HepG2 (cell line): ENCODE measurements around the gene MYADML2. TPM values are rescaled to one million over a fixed set of nuclear protein-coding genes. Genes with fewer than 3 reads are reported as not detected.

Experiments used
- ATAC-seq: fragments of 200-7000 bp; cut with Tn5 transposase; 3 replicates; pipeline ENCODE4 v1.9.1; 2020; ENCODE audit warnings: mild to moderate bottlenecking, moderate library complexity
- BruUV-seq: library from RNA; stranded (reverse); fragments of 400-500 nt; replicated peaks from 2 replicates; lab custom pipeline; 2021; lab: Mats Ljungman, UMichigan
- CTCF ChIA-PET: fragments of 300-600 bp; formaldehyde crosslinking; extraction: SDS; loops from one replicate; lab custom pipeline; 2021; ENCODE audit warnings: low total read pairs, inconsistent platforms, low intra/inter-chr PET ratio; lab: Yijun Ruan, JAX
- POLR2A ChIA-PET: fragments of 350-600 bp; sonication (Branson Sonifier 250); formaldehyde crosslinking; loops from one replicate; lab custom pipeline; 2020; ENCODE audit warnings: antibody characterized with exemption, inconsistent platforms; lab: Yijun Ruan, JAX
- DNase-seq: peaks from one replicate; pipeline ENCODE4 v3.0.0-alpha.2; 2015; ENCODE audit warnings: low spot score
- FAIRE-seq: peaks from 3 replicates; lab custom pipeline; 2011; peaks lifted over from hg19 to GRCh38; lab: Jason Lieb, UNC
- H2AFZ ChIP-seq: one replicate; pipeline ENCODE4 v1.6.1; 2011; ENCODE audit warnings: low read length, inconsistent platforms
- H3K27ac ChIP-seq: fragments of 300-600 bp; 3 replicates; pipeline ENCODE4 v1.8.0; 2011; ENCODE audit warnings: mixed run types, mild to moderate bottlenecking, mixed read lengths, low read length, inconsistent platforms; ENCODE audit not compliant: insufficient read depth; ENCODE audit errors: extremely low read length
- H3K27me3 ChIP-seq, 2 experiments: fragments of 200-600 bp in 1 of 2; 2 replicates in 1 of 2; 3 replicates in 1 of 2; pipeline versions ENCODE4 v1.6.0 to v1.8.0; 2011; ENCODE audit warnings: low read length in 2 of 2, mild to moderate bottlenecking in 2 of 2, moderate library complexity in 2 of 2, inconsistent platforms in 1 of 2; ENCODE audit not compliant: insufficient read depth in 2 of 2, control insufficient read depth in 1 of 2
- H3K36me3 ChIP-seq, 2 experiments: fragments of 200-600 bp in 1 of 2; replicated peaks in 1 of 2; 2 replicates in 1 of 2; 3 replicates in 1 of 2; pipeline versions ENCODE4 v1.5.1 to v1.8.0; 2011; ENCODE audit warnings: low read length in 2 of 2, inconsistent platforms in 1 of 2; ENCODE audit not compliant: insufficient read depth in 2 of 2, control insufficient read depth in 1 of 2
- H3K4me1 ChIP-seq: 2 replicates; pipeline ENCODE4 v1.5.1; 2012; ENCODE audit warnings: low read length, inconsistent platforms; ENCODE audit not compliant: insufficient read depth
- H3K4me2 ChIP-seq: 2 replicates; pipeline ENCODE4 v1.6.0; 2011; ENCODE audit warnings: low read depth, low read length, inconsistent platforms
- H3K4me3 ChIP-seq, 3 experiments: fragments of 200-600 bp in 1 of 3; sonication (generic), shearing (Covaris generic) in 1 of 3; replicated peaks in 1 of 3; 2 replicates each; pipeline ENCODE4 v1.5.1; 2011 to 2016; ENCODE audit warnings: low read length in 3 of 3, inconsistent platforms in 2 of 3, low read depth in 2 of 3, mild to moderate bottlenecking in 2 of 3, control low read depth in 1 of 3, mixed read lengths in 1 of 3; ENCODE audit not compliant: insufficient read depth in 1 of 3
- H3K79me2 ChIP-seq: one replicate; pipeline ENCODE4 v1.6.1; 2011; ENCODE audit warnings: low read length, inconsistent platforms; ENCODE audit not compliant: insufficient read depth
- H3K9ac ChIP-seq: 2 replicates; pipeline ENCODE4 v1.6.0; 2011; ENCODE audit warnings: mild to moderate bottlenecking, low read depth, low read length, inconsistent platforms; ENCODE audit not compliant: insufficient read depth
- H3K9me3 ChIP-seq: 2 replicates; pipeline ENCODE4 v1.5.1; 2012; ENCODE audit warnings: mild to moderate bottlenecking, low read length
- H4K20me1 ChIP-seq: 2 replicates; pipeline ENCODE4 v1.6.0; 2011; ENCODE audit warnings: inconsistent platforms, mild to moderate bottlenecking, low read length, moderate library complexity; ENCODE audit not compliant: insufficient read depth
- ATAD3A ChIP-seq: sonication (generic); formaldehyde crosslinking; IDR thresholded peaks from 2 replicates; pipeline ENCODE4 v1.4.0; 2020; ENCODE audit warnings: missing genetic modification reagents
- BORCS8-MEF2B ChIP-seq: sonication (generic); formaldehyde crosslinking; IDR thresholded peaks from 2 replicates; pipeline ENCODE4 v1.8.0; 2022; ENCODE audit warnings: mild to moderate bottlenecking, missing genetic modification reagents
- GLI4 ChIP-seq: sonication (generic); formaldehyde crosslinking; IDR thresholded peaks from 2 replicates; pipeline ENCODE4 v1.5.1; 2020; ENCODE audit warnings: missing genetic modification reagents, mild to moderate bottlenecking, moderate library complexity, borderline replicate concordance
- GPN1 ChIP-seq: sonication (generic); formaldehyde crosslinking; IDR thresholded peaks from 2 replicates; pipeline ENCODE4 v1.5.1; 2020; ENCODE audit warnings: missing genetic modification reagents, borderline replicate concordance
- HMG20B ChIP-seq: conservative IDR thresholded peaks from 2 replicates; pipeline ENCODE4 v1.6.1; 2016; ENCODE audit warnings: missing genetic modification reagents, missing compliant biosample characterization
- NFKB2 ChIP-seq: sonication (generic); formaldehyde crosslinking; IDR thresholded peaks from 2 replicates; pipeline ENCODE4 v1.4.0; 2020; ENCODE audit warnings: missing genetic modification reagents, borderline replicate concordance
- PAWR ChIP-seq: sonication (generic); formaldehyde crosslinking; IDR thresholded peaks from 2 replicates; pipeline ENCODE4 v1.4.0; 2020; ENCODE audit warnings: missing genetic modification reagents, mild to moderate bottlenecking, borderline replicate concordance
- ZBTB42 ChIP-seq: sonication (generic); formaldehyde crosslinking; IDR thresholded peaks from 2 replicates; pipeline ENCODE4 v1.5.0; 2020; ENCODE audit warnings: mild to moderate bottlenecking, missing genetic modification reagents
- ZNF20 ChIP-seq: sonication (generic); formaldehyde crosslinking; IDR thresholded peaks from 2 replicates; pipeline ENCODE4 v1.4.0; 2020; ENCODE audit warnings: mild to moderate bottlenecking, moderate library complexity, missing genetic modification reagents
- WGBS: methylation state at CpG from one replicate; pipeline ENCODE4 v1.1.6; 2017; ENCODE audit warnings: low lambda C conversion rate; 5-methylcytosine and 5-hydroxymethylcytosine counted together
- in situ Hi-C: cut with HindIII; loops from 2 replicates; pipeline ENCODE4 v1.10.0; 2017; ENCODE audit warnings: low pct_unique_long_range_greater_than_20kb; ENCODE audit not compliant: extremely low pct_ligation_motif_present
- intact Hi-C: fragments of 100-400 bp; cut with micrococcal nuclease; formaldehyde crosslinking; loops from one replicate; pipeline ENCODE4 v1.10.0; 2022; ENCODE audit not compliant: unreplicated experiment
- polyA plus RNA-seq, 8 experiments: library from polyadenylated mRNA; depleted of rRNA in 3 of 8; stranded (reverse) in 7 of 8; unstranded in 1 of 8; fragments of >200 nt; fragmentation: Illumina TruSeq in 4 of 8; extraction: Trizol in 4 of 8; gene quantifications; 2 replicates each; pipeline versions ENCODE4 v1.2.1 to v1.2.3, GENCODE V29; 2011 to 2016; ENCODE audit warnings: low read depth in 4 of 8, missing spikeins in 1 of 8, mixed read lengths in 1 of 8; ENCODE audit not compliant: insufficient read depth in 1 of 8
- total RNA-seq, 5 experiments: library from RNA; depleted of rRNA; stranded (reverse); fragments of >200 nt; fragmentation: Illumina TruSeq; extraction: Trizol; gene quantifications; 2 replicates each; pipeline ENCODE4 v1.2.3, GENCODE V29; 2016; ENCODE audit warnings: low read depth in 1 of 5
- TF ChIP-seq, protein P1 (sequence below): sonication (generic); formaldehyde crosslinking; IDR thresholded peaks from 2 replicates; pipeline ENCODE4 v1.8.0; 2022; ENCODE audit warnings: missing genetic modification reagents, mild to moderate bottlenecking, borderline replicate concordance
- TF ChIP-seq, protein P2 (sequence below): sonication (generic); formaldehyde crosslinking; IDR thresholded peaks from 2 replicates; pipeline ENCODE4 v1.4.0; 2020; ENCODE audit warnings: low read depth, mild to moderate bottlenecking, missing genetic modification reagents
- TF ChIP-seq, protein P3 (sequence below): sonication (generic); formaldehyde crosslinking; IDR thresholded peaks from 2 replicates; pipeline ENCODE4 v1.8.1; 2022; ENCODE audit warnings: low read depth, mild to moderate bottlenecking, missing genetic modification reagents

Gene MYADML2
- total and polyA plus RNA-seq, 2 of the 13 experiments (the other 11 are each of a cell fraction or from before 2014, with no cell fraction given) = not detected

DNA sequence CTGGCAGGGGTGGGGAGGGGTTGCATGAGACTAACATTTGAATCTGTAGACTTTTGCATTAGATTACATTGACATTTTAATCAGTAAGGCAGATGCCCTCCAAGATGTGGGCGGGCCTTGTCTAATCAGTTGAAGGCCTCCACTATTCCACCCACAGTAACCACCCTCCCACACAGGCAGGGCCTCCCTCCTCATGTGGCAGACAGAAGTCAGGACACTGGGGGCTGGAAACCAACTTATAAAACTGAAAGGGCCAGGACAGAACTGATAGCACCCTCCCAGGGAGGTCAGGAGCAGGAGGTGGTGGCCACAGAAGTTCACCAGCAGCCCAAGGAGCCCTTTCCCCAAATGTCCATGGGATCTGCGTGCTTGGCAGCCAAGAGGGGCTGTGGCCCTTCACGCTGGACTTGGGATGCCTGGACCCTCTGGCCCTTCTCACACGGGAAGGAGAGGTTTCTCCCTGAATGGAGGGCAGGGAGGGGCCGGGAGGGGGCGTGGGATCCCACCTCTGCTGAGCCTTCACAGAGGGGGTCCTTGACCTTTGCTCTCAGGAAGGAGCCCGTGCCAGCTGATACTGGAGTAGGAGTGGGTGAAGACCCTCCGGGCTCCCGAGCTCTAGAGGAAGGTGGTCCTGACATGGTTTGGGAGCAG lies 14.6 kb downstream of the MYADML2 start (continued):
- TF ChIP-seq, protein P1, sequence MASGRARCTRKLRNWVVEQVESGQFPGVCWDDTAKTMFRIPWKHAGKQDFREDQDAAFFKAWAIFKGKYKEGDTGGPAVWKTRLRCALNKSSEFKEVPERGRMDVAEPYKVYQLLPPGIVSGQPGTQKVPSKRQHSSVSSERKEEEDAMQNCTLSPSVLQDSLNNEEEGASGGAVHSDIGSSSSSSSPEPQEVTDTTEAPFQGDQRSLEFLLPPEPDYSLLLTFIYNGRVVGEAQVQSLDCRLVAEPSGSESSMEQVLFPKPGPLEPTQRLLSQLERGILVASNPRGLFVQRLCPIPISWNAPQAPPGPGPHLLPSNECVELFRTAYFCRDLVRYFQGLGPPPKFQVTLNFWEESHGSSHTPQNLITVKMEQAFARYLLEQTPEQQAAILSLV (CRISPR knock-in tag) = 0 out of 2 replicates have a peak, but pooled peaks have one; percentile 50
- TF ChIP-seq BORCS8-MEF2B (CRISPR knock-in tag) = peak; percentile 12; the same call in 1 of the 2 replicates
- TF ChIP-seq GPN1 (CRISPR knock-in tag) = no peak
- no peak for TF ChIP-seq PAWR (CRISPR knock-in tag)
- TF ChIP-seq ZBTB42 (CRISPR knock-in tag) = no peak
- no peak for TF ChIP-seq NFKB2 (CRISPR knock-in tag)

DNA sequence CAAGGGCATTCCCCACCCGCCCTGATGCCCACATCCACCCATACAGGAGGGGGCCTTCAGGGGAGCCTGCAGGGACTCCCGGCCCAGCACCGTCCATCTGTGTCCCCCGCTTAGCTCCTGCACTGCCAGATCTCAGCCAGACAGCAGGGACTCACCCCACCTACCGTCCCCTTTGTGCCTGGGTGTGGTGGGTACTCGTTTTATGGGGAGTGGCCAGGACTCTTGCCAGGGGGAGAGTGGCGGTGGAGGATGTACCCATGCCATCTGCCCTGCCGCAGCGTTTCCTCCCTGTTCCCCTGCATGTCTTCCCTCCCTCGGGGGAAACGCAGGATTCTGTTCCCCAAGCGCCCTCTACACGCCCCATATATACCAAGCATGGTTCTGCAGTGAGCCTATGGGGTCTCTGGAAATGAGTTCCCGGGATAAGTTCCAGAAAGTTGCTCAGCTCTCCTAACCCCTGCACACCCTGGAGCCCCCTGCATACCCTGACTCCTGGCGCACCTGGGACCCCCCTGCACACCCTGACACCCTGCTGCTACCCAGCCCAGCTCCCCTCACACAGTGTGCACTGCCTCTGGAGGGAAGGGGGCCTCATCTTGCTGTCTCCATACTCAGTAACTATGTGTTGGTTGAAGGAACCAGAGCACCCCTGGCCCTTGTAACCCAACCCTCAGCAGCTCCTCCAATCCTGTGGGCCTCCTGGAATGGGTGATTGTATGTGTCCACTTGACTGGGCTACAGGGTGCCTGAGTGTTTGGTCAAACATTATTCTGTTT lies 15.3 kb downstream of the MYADML2 start:
- H3K4me3 ChIP-seq = no peak overlapping the region
- 83% methylated on average over 14 of the region's 15 CpGs for WGBS
- peaks cover 11 to 28% of the 10 kb centered on the region in 2 experiments for H3K36me3 ChIP-seq
- CTCF ChIA-PET = no interaction called here
- BruUV-seq = no TSS peak
- no peaks in the 10 kb centered on the region for H3K9me3 ChIP-seq
- H3K4me2 ChIP-seq = no peak overlapping the region
- H3K27ac ChIP-seq = no peak overlapping the region
- POLR2A ChIA-PET = interaction anchor here (1.5 to 1.9 kb wide), 3 partner anchors 13 to 64 kb away, joined by 3 to 5 read pairs (median 5); no protein-coding TSS in a partner anchor
- peaks cover 50% of the 10 kb centered on the region for H3K4me1 ChIP-seq
- no peak for FAIRE-seq
- H4K20me1 ChIP-seq = peaks cover 5% of the 10 kb centered on the region; the same call in 1 of the 2 replicates
- intact Hi-C loops (no loop called here), in situ Hi-C loops (no loop called here)
- H3K9ac ChIP-seq = no peak overlapping the region
- no peak overlapping the region for H2AFZ ChIP-seq
- no peak for DNase-seq
- H3K79me2 ChIP-seq = peaks cover 24% of the 10 kb centered on the region
- no peak for ATAC-seq
- H3K27me3 ChIP-seq = no peaks in the 10 kb centered on the region; a peak in 1 of 5 replicates
- no peak for TF ChIP-seq HMG20B (CRISPR knock-in tag)
- TF ChIP-seq, protein P2, sequence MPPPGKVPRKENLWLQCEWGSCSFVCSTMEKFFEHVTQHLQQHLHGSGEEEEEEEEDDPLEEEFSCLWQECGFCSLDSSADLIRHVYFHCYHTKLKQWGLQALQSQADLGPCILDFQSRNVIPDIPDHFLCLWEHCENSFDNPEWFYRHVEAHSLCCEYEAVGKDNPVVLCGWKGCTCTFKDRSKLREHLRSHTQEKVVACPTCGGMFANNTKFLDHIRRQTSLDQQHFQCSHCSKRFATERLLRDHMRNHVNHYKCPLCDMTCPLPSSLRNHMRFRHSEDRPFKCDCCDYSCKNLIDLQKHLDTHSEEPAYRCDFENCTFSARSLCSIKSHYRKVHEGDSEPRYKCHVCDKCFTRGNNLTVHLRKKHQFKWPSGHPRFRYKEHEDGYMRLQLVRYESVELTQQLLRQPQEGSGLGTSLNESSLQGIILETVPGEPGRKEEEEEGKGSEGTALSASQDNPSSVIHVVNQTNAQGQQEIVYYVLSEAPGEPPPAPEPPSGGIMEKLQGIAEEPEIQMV (CRISPR knock-in tag) = peak; percentile 35; the same call in 1 of the 2 replicates
- TF ChIP-seq GLI4 (CRISPR knock-in tag) = no peak
- no peak for TF ChIP-seq ATAD3A (CRISPR knock-in tag)
- no peak for TF ChIP-seq ZNF20
- TF ChIP-seq, protein P3, sequence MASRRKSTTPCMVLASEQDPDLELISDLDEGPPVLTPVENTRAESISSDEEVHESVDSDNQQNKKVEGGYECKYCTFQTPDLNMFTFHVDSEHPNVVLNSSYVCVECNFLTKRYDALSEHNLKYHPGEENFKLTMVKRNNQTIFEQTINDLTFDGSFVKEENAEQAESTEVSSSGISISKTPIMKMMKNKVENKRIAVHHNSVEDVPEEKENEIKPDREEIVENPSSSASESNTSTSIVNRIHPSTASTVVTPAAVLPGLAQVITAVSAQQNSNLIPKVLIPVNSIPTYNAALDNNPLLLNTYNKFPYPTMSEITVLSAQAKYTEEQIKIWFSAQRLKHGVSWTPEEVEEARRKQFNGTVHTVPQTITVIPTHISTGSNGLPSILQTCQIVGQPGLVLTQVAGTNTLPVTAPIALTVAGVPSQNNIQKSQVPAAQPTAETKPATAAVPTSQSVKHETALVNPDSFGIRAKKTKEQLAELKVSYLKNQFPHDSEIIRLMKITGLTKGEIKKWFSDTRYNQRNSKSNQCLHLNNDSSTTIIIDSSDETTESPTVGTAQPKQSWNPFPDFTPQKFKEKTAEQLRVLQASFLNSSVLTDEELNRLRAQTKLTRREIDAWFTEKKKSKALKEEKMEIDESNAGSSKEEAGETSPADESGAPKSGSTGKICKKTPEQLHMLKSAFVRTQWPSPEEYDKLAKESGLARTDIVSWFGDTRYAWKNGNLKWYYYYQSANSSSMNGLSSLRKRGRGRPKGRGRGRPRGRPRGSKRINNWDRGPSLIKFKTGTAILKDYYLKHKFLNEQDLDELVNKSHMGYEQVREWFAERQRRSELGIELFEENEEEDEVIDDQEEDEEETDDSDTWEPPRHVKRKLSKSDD (CRISPR knock-in tag) = no peak
